Activated CD8-positive, alpha-beta T cell treated with anti-CD3 and anti-CD28 coated beads for 36 hours (primary cell): ENCODE results near the gene SAMD4A. TPM values are rescaled to one million over a fixed set of nuclear protein-coding genes. Genes with fewer than 3 reads are reported as not detected.

ENCODE experiments used
- ATAC-seq: fragments of 200-7000 bp; cut with Tn5 transposase; one replicate; pipeline ENCODE4 v1.10.0; 2021; ENCODE audit warnings: mild to moderate bottlenecking, moderate library complexity
- CTCF ChIA-PET: fragments of 350-600 bp; sonication (Branson Sonifier 250); formaldehyde crosslinking; loops from one replicate; lab custom pipeline; 2021; ENCODE audit warnings: antibody characterized with exemption; lab: Charles Lee
- POLR2A ChIA-PET: fragments of 350-600 bp; sonication (Branson Sonifier 250); formaldehyde crosslinking; loops from one replicate; lab custom pipeline; 2021; ENCODE audit warnings: antibody characterized with exemption; lab: Charles Lee
- DNase-seq: peaks from one replicate; pipeline ENCODE4 v3.0.0-alpha.2; 2020
- H3K27ac Mint-ChIP-seq: one replicate; pipeline ENCODE4 v1.8.0; 2021; ENCODE audit warnings: mild to moderate bottlenecking, mixed read lengths
- H3K27me3 Mint-ChIP-seq: one replicate; pipeline ENCODE4 v1.8.0; 2021; ENCODE audit warnings: mixed read lengths
- H3K36me3 Mint-ChIP-seq: one replicate; pipeline ENCODE4 v1.8.0; 2021; ENCODE audit warnings: low read depth, mixed read lengths
- H3K4me1 Mint-ChIP-seq: one replicate; pipeline ENCODE4 v1.8.0; 2021; ENCODE audit warnings: low read depth, mixed read lengths
- H3K4me3 Mint-ChIP-seq: one replicate; pipeline ENCODE4 v1.8.0; 2021; ENCODE audit warnings: mild to moderate bottlenecking, moderate library complexity, mixed read lengths
- H3K9me3 Mint-ChIP-seq: one replicate; pipeline ENCODE4 v1.8.0; 2021; ENCODE audit warnings: mixed read lengths
- intact Hi-C: fragments of 100-400 bp; cut with micrococcal nuclease; formaldehyde crosslinking; loops from one replicate; pipeline ENCODE4 v1.10.0; 2022
- total RNA-seq, 2 experiments: library from RNA; stranded (reverse); gene quantifications; one replicate each; pipeline ENCODE4 v1.2.3, GENCODE V29; 2021
- TF ChIP-seq, protein P1 (sequence below): fragments of 200-600 bp; IDR thresholded peaks from one replicate; pipeline ENCODE4 v1.8.0; 2022; ENCODE audit warnings: antibody characterized with exemption, mild to moderate bottlenecking

The SAMD4A gene
- total RNA-seq, 2 experiments from 2014 or later, result 4.5 to 4.9 TPM

DNA sequence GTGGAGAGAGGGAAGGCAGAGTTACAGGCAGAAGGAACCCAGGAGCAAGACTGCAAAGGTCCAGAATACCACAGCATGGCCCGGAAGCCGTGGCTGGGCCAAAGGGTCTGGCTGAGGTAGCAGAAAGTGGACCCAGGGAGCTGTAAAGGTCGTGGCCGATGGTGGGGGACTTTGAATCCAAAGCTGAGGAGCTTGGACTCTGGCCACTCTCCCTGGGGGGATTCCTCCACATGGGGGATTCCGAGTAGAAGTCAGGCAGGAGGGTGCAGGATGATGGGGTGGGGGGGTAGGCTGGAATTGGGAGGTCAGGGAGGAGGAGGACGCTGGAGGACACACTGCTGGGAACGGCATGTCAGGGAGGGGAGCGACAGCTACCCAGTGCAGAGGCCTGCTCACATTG, 210.5 kb downstream of the SAMD4A start:
- intact Hi-C loops, result loop anchor here (2.0 to 10.0 kb wide), 3 partner anchors 27 to 333 kb away; partner anchors contain the start of gene CNIH1
- H3K36me3 Mint-ChIP-seq, result peaks cover 6% of the 10 kb centered on the region
- H3K4me3 Mint-ChIP-seq, result peak overlapping the region; percentile 36
- peaks cover 6% of the 10 kb centered on the region for H3K27me3 Mint-ChIP-seq
- H3K4me1 Mint-ChIP-seq, result peaks cover 45% of the 10 kb centered on the region
- no peak for DNase-seq
- H3K27ac Mint-ChIP-seq, result peak overlapping the region; percentile 75
- POLR2A ChIA-PET, result interaction anchor here (0.7 to 3.1 kb wide), 7 partner anchors 9 to 212 kb away, joined by 3 to 21 read pairs (median 3); partner anchors contain the start of gene SAMD4A
- CTCF ChIA-PET, result interaction anchor here (1.0 to 6.9 kb wide), 11 partner anchors 10 to 212 kb away, joined by 3 to 247 read pairs (median 10); partner anchors contain the start of gene SAMD4A
- TF ChIP-seq, protein P1, sequence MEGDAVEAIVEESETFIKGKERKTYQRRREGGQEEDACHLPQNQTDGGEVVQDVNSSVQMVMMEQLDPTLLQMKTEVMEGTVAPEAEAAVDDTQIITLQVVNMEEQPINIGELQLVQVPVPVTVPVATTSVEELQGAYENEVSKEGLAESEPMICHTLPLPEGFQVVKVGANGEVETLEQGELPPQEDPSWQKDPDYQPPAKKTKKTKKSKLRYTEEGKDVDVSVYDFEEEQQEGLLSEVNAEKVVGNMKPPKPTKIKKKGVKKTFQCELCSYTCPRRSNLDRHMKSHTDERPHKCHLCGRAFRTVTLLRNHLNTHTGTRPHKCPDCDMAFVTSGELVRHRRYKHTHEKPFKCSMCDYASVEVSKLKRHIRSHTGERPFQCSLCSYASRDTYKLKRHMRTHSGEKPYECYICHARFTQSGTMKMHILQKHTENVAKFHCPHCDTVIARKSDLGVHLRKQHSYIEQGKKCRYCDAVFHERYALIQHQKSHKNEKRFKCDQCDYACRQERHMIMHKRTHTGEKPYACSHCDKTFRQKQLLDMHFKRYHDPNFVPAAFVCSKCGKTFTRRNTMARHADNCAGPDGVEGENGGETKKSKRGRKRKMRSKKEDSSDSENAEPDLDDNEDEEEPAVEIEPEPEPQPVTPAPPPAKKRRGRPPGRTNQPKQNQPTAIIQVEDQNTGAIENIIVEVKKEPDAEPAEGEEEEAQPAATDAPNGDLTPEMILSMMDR, result no peak
- no peak for ATAC-seq
- no peaks in the 10 kb centered on the region for H3K9me3 Mint-ChIP-seq

DNA sequence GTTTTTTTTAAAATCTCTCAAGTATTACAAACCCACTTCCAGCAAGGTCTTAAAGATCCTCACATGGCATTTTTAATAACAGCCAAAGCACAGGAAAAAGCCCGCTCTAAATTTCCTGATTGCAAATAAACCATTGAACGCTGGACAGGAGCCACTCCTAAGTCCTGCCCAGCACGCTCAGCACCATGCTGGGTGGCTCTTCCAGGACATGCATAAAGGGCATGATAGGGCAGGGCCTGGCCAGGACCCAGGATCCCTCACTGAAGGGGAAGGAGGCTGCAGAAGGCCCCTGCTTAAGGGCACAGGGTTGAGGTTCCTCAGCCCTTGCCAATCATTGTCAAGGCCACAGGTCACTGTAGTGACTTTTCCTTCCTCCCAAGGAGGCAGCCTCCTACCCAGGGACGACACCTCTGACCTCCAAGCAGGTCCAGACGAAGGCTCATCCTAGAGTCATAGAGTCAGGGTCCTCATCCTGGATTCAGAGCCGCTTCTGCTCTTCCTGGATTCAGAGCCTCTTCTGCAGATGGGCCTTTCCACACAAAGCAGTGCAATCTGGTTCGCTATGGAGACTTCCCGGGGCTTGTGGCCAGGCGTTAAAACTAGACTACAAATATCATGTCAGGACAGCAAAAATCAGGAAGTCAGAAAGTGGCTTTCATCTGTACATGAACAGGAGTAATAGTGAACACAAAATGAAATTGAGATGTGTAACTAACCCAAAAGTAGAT, 211.9 kb downstream of the SAMD4A start:
- ChIA-PET POLR2A (interaction anchor here (1.3 kb wide), 1 partner anchor 90 kb away, joined by 3 read pairs; no protein-coding TSS in a partner anchor), CTCF (interaction anchor here (6.1 to 6.9 kb wide), 2 partner anchors 26 to 213 kb away, joined by 82 to 247 read pairs; partner anchors contain the start of gene SAMD4A)
- TF ChIP-seq, protein P1, result no peak
- H3K4me3 Mint-ChIP-seq, result no peak overlapping the region
- DNase-seq (no peak), ATAC-seq (no peak)
- H3K36me3 Mint-ChIP-seq, result peaks cover 6% of the 10 kb centered on the region
- H3K4me1 Mint-ChIP-seq, result peaks cover 34% of the 10 kb centered on the region
- H3K27ac Mint-ChIP-seq, result no peak overlapping the region
- intact Hi-C loops, result loop anchor here (10.0 kb wide), 2 partner anchors 104 to 334 kb away; partner anchors contain the start of gene CNIH1
- H3K9me3 Mint-ChIP-seq, result no peaks in the 10 kb centered on the region
- H3K27me3 Mint-ChIP-seq, result peaks cover 6% of the 10 kb centered on the region

GRCh38 chr14:54781080-54781479, 214.2 kb downstream of the SAMD4A start:
- TF ChIP-seq, protein P1, result no peak
- POLR2A ChIA-PET, result no interaction called here
- Mint-ChIP-seq H3K9me3 (no peaks in the 10 kb centered on the region), H3K4me1 (peaks cover 22% of the 10 kb centered on the region), H3K27ac (no peak overlapping the region), H3K27me3 (no peaks in the 10 kb centered on the region), H3K4me3 (no peak overlapping the region), H3K36me3 (peaks cover 6% of the 10 kb centered on the region)
- ATAC-seq (no peak), DNase-seq (no peak)
- CTCF ChIA-PET, result no interaction called here
- intact Hi-C loops, result no loop called here

- no peak overlapping the region for H3K4me3 Mint-ChIP-seq
- TF ChIP-seq, protein P1, result no peak
- ChIA-PET CTCF (interaction anchor here (0.6 to 5.4 kb wide), 7 partner anchors 9 to 216 kb away, joined by 3 to 37 read pairs (median 4); no protein-coding TSS in a partner anchor), POLR2A (no interaction called here)
- ATAC-seq, result no peak
- peaks cover 4% of the 10 kb centered on the region for H3K36me3 Mint-ChIP-seq
- H3K9me3 Mint-ChIP-seq, result no peaks in the 10 kb centered on the region
- DNase-seq, result no peak
- no peaks in the 10 kb centered on the region for H3K27me3 Mint-ChIP-seq
- no peak overlapping the region for H3K27ac Mint-ChIP-seq
- H3K4me1 Mint-ChIP-seq, result peaks cover 12% of the 10 kb centered on the region
- intact Hi-C loops, result no loop called here
Measured at GRCh38 chr14:54781961-54782750, 215.2 kb downstream of the SAMD4A start.
